Sigmoid colon (tissue), 7 donors: Measurements from ENCODE around the gene SMARCC1. TPM values are rescaled to one million over a fixed set of nuclear protein-coding genes. Genes with fewer than 3 reads are reported as not detected.

Experiments
- DNase-seq: peaks from one replicate; pipeline ENCODE4 v3.0.0-alpha.2; 2019
- H3K27ac ChIP-seq, 4 donors: fragments of 200-600 bp; sonication (generic); one replicate each; pipeline ENCODE4 v1.5.1; 2016 to 2019; ENCODE audit warnings: mild to moderate bottlenecking in 1 of 4
- H3K27me3 ChIP-seq, 3 donors: fragments of 200-600 bp; sonication (generic); one replicate each; pipeline ENCODE4 v1.5.1; 2019; ENCODE audit warnings: mild to moderate bottlenecking in 1 of 3
- H3K36me3 ChIP-seq, 4 donors: fragments of 200-600 bp; sonication (generic); one replicate each; pipeline ENCODE4 v1.5.1; 2016 to 2019
- H3K4me1 ChIP-seq, 4 donors: fragments of 200-600 bp; sonication (generic); one replicate each; pipeline ENCODE4 v1.5.1; 2017 to 2019
- H3K4me3 ChIP-seq, 4 donors: fragments of 200-600 bp; sonication (generic); one replicate each; pipeline ENCODE4 v1.5.1; 2017 to 2019; ENCODE audit warnings: mild to moderate bottlenecking in 2 of 4, moderate library complexity in 1 of 4
- H3K9me3 ChIP-seq, 4 donors: fragments of 200-600 bp in 3 of 4; sonication (generic) in 3 of 4; one replicate each; pipeline versions ENCODE4 v1.5.1 to v1.6.1; 2013 to 2019
- CTCF ChIP-seq, 4 experiments: fragments of 450-650 bp in 3 of 4; fragments of 200-600 bp in 1 of 4; IDR thresholded peaks; one replicate each; pipeline ENCODE4 v1.5.1; 2016 to 2019; ENCODE audit warnings: antibody characterized with exemption in 4 of 4, mild to moderate bottlenecking in 3 of 4, moderate library complexity in 2 of 4
- EP300 ChIP-seq, 4 donors: sonication (generic); formaldehyde crosslinking; IDR thresholded peaks; one replicate each; pipeline ENCODE4 v1.6.1; 2017; ENCODE audit warnings: antibody characterized with exemption in 4 of 4
- POLR2A ChIP-seq, 2 donors: fragments of 450-650 bp; IDR thresholded peaks; one replicate each; pipeline ENCODE4 v1.6.1; 2016; ENCODE audit warnings: antibody characterized with exemption in 2 of 2, mild to moderate bottlenecking in 2 of 2, moderate library complexity in 2 of 2
- POLR2AphosphoS5 ChIP-seq, 4 donors: sonication (generic); formaldehyde crosslinking; IDR thresholded peaks; one replicate each; pipeline ENCODE4 v1.6.1; 2017; ENCODE audit warnings: antibody characterized with exemption in 4 of 4
- WGBS, 2 donors: extraction: QIAGEN DNeasy Blood & Tissue Kit; methylation state at CpG; one replicate each; pipeline ENCODE4 v1.1.7; 2013; 5-methylcytosine and 5-hydroxymethylcytosine counted together
- intact Hi-C: fragments of 100-400 bp; cut with DNase I; formaldehyde crosslinking; loops from one replicate; pipeline ENCODE4 v1.15.1; 2023
- polyA plus RNA-seq, 3 donors: library from polyadenylated mRNA; stranded (reverse); fragments of 200-250 nt; gene quantifications; one replicate each; pipeline ENCODE4 v1.2.3, GENCODE V29; 2013
- total RNA-seq, 4 donors: library from RNA; depleted of rRNA; stranded (reverse); fragments of >200 nt; gene quantifications; one replicate each; pipeline ENCODE4 v1.1.0, GENCODE V29; 2016
- donor health status: healthy with polysubstance abuse.
- donor health status: Bipolar disorder and iron deficiency.
- donor health status: healthy.

The SMARCC1 gene
- total and polyA plus RNA-seq, 7 donors: 11.1 to 57.3 (median 43.9) TPM

- H3K27ac ChIP-seq: no peak overlapping the region
- intact Hi-C loops: no loop called here
Observed at GRCh38 chr3:47645551-47645950, 136.1 kb downstream of the SMARCC1 start.

GRCh38 chr3:47643092-47643491, 138.6 kb downstream of the SMARCC1 start:
- H3K27me3 ChIP-seq: no peaks in the 10 kb centered on the region
- H3K9me3 ChIP-seq: no peaks in the 10 kb centered on the region
- peaks cover 0 to 12% (median 5%) of the 10 kb centered on the region in 4 donors for H3K4me1 ChIP-seq
- intact Hi-C loops: no loop called here
- TF ChIP-seq POLR2A (IDR thresholded peaks at IDR 0.05): no peak
- no peak for TF ChIP-seq EP300 (IDR thresholded peaks at IDR 0.05)
- TF ChIP-seq CTCF (IDR thresholded peaks at IDR 0.05): no peak
- TF ChIP-seq POLR2AphosphoS5 (IDR thresholded peaks at IDR 0.05): no peak
- no peak for DNase-seq
- no peak overlapping the region for H3K4me3 ChIP-seq
- WGBS, 2 donors: 86 to 94% methylated on average over 6 of the region's 6 CpGs
- H3K27ac ChIP-seq: no peak overlapping the region
- H3K36me3 ChIP-seq: peaks cover 0 to 32% (median 2%) of the 10 kb centered on the region in 4 donors

More at GRCh38 chr3:47645551-47645950, 136.1 kb downstream of the SMARCC1 start:
- Histone ChIP-seq H3K4me3 (no peak overlapping the region), H3K27me3 (no peaks in the 10 kb centered on the region), H3K36me3 (peaks cover 0 to 29% (median 0%) of the 10 kb centered on the region in 4 donors), H3K9me3 (no peaks in the 10 kb centered on the region), H3K4me1 (peaks cover 0 to 12% (median 5%) of the 10 kb centered on the region in 4 donors)
- WGBS, 2 donors: 93 to 98% methylated on average over 2 of the region's 2 CpGs
- no peak for DNase-seq
- TF ChIP-seq CTCF (IDR thresholded peaks at IDR 0.05): no peak
- TF ChIP-seq EP300 (IDR thresholded peaks at IDR 0.05): no peak
- no peak for TF ChIP-seq POLR2A (IDR thresholded peaks at IDR 0.05)
- TF ChIP-seq POLR2AphosphoS5 (IDR thresholded peaks at IDR 0.05): no peak

DNA sequence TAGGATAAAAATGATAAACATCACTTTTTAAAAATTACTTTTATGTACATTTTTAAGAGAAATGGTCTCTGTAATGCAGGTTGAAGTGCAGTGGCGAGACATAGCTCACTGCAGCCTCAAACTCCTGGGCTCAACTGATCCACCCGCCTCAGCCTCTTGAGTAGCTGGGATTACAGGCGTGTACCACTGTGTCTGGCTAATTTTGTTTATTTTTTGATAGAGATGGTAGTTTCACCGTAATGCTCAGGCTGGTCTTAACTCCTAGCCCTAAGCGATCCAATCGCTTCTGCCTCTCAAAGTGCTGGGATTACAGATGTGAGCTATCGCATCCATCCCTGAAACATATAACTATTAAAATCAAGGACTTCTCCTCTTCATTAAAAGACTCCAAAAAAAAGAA, 140.0 kb downstream of the SMARCC1 start:
- no peak for DNase-seq
- no peaks in the 10 kb centered on the region for H3K27me3 ChIP-seq
- intact Hi-C loops: no loop called here
- peaks cover 0 to 46% (median 5%) of the 10 kb centered on the region in 4 donors for H3K36me3 ChIP-seq
- H3K9me3 ChIP-seq: no peaks in the 10 kb centered on the region
- no peak overlapping the region for H3K27ac ChIP-seq
- TF ChIP-seq EP300 (IDR thresholded peaks at IDR 0.05) (no peak), CTCF (IDR thresholded peaks at IDR 0.05) (no peak), POLR2AphosphoS5 (IDR thresholded peaks at IDR 0.05) (no peak), POLR2A (IDR thresholded peaks at IDR 0.05) (no peak)
- H3K4me3 ChIP-seq: no peak overlapping the region
- H3K4me1 ChIP-seq: peaks cover 0 to 10% (median 4%) of the 10 kb centered on the region in 4 donors
- 85 to 94% methylated on average over 7 of the region's 7 CpGs for WGBS, 2 donors

- intact Hi-C loops: no loop called here
- H3K4me1 ChIP-seq: no peaks in the 10 kb centered on the region
- H3K4me3 ChIP-seq: no peak overlapping the region
- peaks cover 0 to 75% (median 11%) of the 10 kb centered on the region in 4 donors for H3K36me3 ChIP-seq
- no peaks in the 10 kb centered on the region for H3K9me3 ChIP-seq
- H3K27me3 ChIP-seq: no peaks in the 10 kb centered on the region
- WGBS, 2 donors: 90 to 94% methylated on average over 2 of the region's 2 CpGs
- TF ChIP-seq CTCF (IDR thresholded peaks at IDR 0.05): no peak
- no peak for DNase-seq
- H3K27ac ChIP-seq: no peak overlapping the region
Observed at GRCh38 chr3:47636921-47637320, 144.8 kb downstream of the SMARCC1 start.

DNA sequence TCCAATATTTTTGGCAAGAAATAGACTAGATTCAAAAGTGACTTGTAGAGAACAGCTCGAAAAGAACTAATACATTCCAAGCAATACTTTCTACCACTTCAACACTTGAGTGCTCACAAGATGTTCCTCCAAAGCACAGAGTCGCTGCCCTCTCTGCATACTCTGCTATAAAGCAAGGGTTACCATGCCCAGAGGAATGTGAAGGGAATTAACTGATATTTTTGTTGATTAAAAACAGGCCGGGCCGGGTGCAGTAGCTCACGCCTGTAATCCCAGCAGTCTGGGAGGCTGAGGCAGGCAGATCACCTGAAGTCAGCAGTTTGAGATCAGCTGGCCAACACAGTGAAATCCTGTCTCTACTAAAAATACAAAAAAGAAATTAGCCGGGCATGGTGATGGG, 145.5 kb downstream of the SMARCC1 start:
- DNase-seq: no peak
- Histone ChIP-seq H3K4me1 (no peaks in the 10 kb centered on the region), H3K36me3 (peaks cover 0 to 76% (median 13%) of the 10 kb centered on the region in 4 donors), H3K27me3 (no peaks in the 10 kb centered on the region), H3K27ac (no peak overlapping the region), H3K4me3 (no peak overlapping the region), H3K9me3 (no peaks in the 10 kb centered on the region)
- 91 to 92% methylated on average over 6 of the region's 6 CpGs for WGBS, 2 donors
- intact Hi-C loops: no loop called here
- TF ChIP-seq CTCF (IDR thresholded peaks at IDR 0.05) (no peak), POLR2AphosphoS5 (IDR thresholded peaks at IDR 0.05) (no peak), POLR2A (IDR thresholded peaks at IDR 0.05) (no peak), EP300 (IDR thresholded peaks at IDR 0.05) (no peak)
